ENCODE measurements around the gene PRKCE.

The PRKCE gene

DNA sequence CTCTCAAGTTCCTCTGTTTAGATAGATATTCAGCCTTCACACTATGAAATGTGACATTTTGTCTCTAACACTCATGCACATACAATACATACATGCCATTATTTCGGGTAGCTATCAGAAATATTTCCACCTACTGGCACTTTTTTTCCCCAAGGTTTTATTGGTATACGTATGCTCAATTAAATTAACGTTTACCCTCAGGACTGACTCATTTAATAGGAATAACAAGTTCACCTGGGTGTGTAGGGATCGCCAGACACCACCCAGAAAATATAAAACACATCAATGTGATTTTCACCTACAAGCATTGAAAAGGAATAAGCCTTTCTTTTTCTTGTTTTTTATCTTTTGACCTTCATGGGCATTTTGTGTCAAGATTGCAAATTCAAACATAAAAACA, 507.2 kb downstream of the PRKCE start:
- DNase-seq (ENCODE audit: low read depth in 2 of 2, low spot score in 1 of 2) = no peak

DNA sequence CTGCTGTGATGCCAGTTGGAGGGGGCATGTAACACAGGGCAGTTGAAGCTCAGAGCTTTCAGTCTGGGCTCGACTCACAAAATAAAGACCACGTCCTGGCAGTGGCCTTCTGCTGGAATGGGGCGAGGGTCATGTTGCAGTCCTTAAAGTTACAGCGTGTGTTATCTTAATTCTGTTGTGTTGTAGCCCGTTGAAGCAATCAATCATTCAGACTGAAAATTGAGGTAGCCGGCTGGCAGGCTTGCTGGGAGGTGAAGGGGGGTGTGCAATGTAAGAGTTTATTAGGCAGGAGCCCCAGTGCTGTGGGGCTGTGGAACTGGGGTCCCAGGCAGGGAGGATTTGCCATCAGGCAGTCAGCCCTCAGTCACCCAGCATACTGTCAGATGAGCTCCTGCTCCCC, 508.9 kb downstream of the PRKCE start:
- DNase-seq (ENCODE audit: low read depth in 2 of 2, low spot score in 1 of 2) = no peak

DNA sequence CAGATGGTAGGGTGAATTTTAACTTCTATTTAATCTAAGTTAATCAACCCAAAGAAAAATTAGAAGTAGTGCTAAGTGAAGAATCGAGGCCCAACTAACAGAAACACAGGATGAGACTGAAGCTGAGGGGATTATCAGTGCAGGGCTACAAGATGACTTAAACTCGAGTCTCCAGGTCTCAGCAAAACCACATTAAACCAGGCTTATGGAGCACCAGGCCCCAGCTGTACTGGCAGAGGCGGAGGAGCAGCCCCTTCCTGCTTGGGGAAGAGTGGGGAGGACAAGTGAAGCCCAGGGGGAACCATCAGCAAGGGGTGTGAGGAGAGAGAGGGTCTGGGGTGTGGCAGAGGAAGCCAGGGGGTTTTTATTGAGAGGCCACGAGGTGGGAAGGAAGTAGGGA, 509.8 kb downstream of the PRKCE start:
- DNase-seq (ENCODE audit: low read depth in 2 of 2, low spot score in 1 of 2) = no peak

DNA sequence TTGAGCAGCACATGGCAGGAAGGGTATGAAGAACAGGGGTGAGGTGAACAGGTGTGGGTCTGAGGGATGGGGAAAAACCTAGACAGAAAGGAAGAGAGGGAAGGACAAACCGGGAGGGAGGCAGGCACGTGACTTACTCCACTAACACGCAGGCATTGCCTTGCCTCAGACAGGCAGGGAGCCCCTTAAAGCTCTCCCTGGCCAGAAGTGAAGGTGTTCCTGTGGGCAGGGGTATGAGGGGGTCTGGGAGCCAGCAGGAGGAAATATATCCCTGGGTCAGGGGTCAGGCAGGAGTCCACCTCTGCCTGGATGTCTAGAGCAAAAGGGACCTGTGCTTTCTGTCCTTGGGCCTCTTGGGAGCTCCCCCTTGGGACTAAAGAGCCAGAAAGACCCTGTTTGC, 510.4 kb downstream of the PRKCE start:
- DNase-seq (ENCODE audit: low read depth in 2 of 2, low spot score in 1 of 2) = no peak

DNA sequence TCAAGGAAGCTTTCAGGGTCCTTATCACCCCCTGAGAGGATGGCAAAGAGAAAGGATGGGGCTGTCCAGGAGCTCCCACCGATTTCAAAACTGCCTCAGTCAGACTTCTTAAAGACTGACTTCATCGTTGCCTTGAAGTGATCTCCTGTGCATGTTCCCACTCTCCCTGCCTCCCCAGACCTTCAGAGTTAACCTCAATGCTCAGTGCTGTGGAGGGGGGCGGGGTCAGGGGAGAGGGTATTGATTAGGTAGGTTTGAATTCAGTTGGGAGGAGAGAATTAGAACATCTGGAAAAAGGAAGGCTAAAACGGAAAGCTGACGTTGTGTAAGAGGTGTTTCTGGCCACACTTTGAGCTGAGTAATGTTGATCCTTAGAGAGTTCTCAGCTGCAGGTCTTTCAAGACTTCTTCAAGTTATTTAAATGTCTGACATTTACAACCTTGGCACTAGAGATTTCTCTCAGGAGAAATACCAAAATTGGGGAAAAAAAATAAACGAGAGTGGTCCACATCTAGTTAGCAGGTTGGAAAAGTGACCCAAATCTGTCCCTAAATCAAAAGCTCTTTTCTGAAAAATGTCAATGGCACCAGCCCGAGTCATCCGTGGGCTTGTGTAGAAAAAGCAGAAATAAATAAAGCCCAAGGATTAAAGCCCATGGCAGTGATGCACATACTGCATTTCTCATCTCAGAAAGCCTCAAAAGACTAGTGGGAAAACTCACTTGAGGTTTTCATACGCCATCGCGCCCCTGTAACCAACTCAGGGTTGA, 511.0 kb downstream of the PRKCE start:
- DNase-seq (ENCODE audit: low read depth in 2 of 2, low spot score in 1 of 2) = no peak

DNA sequence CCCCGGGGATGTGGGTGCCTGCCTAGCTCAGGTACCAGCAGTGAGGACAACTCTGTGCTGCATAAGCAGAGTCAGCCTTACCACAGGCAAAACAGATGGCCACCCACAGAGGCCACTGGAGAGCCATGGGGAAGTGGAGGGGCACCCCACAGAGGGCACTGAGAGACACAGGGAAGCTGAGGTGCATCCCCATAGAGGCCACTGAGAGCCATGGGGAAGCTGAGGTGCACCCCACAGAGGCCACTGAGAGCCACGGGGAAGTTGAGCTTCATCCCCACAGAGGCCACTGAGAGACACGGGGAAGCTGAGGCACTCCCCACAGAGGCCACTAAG, 511.6 kb downstream of the PRKCE start:
- DNase-seq (ENCODE audit: low read depth in 2 of 2, low spot score in 1 of 2) = no peak

DNA sequence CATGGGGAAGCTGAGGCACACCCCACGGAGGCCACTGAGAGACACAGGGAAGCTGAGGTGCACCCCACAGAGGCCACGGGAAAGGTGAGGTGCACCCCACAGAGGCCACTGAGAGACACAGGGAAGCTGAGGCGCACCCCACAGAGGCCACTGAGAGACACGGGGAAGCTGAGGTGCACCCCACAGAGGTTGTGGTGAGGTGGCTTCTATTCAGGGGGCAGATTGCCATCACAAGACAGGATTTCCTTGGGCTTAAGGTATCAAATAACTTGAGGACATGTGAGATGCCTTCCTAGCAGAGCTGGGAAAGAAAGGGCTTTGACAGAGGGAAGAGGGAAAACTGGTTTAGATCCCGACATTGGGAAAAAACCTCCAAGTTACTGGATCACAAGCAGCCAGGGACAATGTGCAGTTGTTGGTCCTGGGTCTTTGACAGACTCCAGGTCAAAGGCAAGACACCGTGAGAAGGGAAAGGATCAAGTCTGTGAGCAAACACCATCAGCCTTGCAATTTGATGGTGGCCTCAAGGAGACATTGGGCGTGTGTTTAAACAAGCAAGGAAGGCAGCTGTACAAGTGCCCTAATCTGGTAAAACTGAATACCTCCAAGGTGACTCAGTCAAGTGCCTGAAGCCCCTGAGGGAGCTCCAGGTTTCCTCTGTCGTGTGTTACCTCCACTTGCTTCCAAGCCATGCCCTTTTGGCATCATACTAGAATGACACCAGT, 512.5 kb downstream of the PRKCE start:
- DNase-seq (ENCODE audit: low read depth in 2 of 2, low spot score in 1 of 2) = no peak

DNA sequence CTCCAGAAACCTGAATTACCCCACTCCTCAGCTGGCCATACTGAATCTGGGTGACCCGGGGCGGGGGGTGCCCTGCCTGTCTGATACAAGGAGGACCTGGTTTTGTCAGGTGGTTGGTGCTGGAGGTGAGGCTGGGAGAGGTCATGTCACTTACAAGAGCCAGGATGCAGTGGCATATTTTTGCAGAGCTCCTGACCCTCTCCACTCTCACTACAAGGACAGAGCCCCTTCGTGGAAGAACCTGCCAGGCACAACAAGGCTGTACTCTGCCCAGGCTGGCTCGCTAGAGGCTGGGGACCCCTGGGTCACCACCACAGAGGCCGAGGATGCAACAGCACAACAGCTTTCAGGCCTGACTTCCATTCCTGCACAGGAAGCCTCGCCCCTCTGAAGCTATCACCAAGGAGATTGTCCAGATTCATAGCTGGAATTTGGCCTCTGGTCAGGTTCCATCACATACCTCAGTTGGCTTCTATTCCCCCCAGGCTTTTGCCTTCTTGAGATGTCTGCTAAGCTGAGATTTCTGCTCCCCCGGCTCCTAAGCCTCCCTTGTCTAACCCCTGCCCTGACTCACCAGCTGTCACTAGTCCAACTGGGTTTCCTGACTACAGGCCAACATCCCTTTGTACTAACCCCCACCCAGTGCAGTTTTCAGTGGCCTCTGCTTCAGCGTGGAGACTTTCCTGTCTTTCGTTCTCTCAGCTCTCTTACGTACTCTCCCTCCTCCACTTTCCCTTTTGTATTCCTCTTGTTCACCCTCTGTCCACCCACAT, 513.2 kb downstream of the PRKCE start:
- DNase-seq (ENCODE audit: low read depth in 2 of 2, low spot score in 1 of 2) = no peak

DNA sequence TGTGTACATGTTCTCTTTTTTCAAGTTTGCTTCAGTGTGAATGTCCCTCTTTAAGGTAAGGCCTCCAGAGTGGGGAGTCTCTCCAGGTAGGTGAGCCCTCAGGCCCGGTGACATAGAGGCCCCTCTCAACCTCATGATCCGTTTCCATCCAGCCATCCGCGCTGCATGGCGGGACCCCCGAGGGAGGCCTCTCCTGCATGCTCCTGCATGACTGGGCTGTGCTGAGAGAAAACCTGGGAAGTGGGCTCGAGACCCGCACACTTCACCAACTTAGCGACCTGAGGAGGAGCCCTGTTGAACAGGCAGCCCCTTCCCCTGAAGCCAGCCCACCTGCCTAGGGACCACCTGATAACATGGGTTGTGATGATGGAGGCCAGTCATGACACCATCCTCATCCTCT, 514.4 kb downstream of the PRKCE start:
- no peak for DNase-seq (ENCODE audit: low read depth in 2 of 2, low spot score in 1 of 2)

DNA sequence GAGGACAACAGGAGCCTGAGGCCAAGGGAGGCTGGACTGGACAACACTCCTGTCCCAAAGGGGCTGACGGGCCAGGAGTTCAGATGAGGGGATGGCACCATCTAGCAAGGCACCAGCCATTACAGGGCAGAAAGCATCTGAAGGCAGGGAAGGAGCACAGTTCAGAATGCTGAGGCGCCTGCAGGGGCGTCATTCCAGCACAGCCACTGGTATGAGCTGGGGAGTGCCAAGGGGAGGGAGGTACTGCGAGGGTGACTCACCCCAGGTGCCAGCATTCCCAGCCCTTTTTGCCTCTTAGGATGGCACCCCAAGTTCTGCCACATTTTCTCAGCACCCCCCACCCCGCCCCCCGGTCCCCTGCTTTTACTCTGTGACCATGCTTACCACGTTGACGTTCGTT, 515.9 kb downstream of the PRKCE start:
- DNase-seq (ENCODE audit: low read depth in 2 of 2, low spot score in 1 of 2) = no peak

DNA sequence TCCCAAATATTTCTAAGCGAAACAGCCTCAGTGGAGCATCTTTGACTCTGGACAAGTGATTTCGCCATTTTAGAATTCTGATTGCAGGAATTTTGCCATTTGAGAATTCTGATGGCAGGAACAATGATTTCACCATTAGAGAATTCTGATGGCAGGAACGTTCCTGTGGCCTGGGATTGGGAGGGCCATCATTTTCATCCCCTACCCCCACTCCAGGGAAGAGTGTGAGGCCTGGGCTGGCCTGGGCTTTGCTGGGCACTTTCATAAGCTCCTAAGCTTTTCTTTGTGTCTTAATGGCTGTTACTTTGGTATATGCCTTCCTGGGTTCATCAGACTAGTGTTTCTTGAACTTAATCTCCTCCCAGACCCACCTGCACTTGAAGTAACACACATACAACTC, 516.4 kb downstream of the PRKCE start:
- DNase-seq (ENCODE audit: low read depth in 2 of 2, low spot score in 1 of 2) = no peak

DNA sequence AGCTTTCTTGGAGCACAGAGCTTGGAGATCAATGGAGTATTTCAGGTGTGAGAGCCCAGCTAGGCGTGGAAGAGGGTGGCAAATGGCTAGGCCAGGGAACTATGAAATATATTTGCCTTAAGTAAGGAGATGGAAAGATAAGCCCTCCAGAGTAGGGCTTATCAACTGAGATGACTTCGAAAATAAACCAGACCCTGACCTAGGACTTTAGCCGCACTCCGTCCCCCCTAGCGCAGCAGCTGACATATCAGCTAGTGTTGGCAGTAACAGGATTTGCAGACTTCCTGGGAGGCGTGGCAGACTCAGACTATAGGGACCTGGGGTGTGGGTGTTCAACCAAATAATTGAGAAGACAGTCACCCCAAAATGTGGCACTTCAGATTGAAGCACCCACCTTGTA, 518.0 kb downstream of the PRKCE start:
- DNase-seq (ENCODE audit: low read depth in 2 of 2, low spot score in 1 of 2) = no peak

DNA sequence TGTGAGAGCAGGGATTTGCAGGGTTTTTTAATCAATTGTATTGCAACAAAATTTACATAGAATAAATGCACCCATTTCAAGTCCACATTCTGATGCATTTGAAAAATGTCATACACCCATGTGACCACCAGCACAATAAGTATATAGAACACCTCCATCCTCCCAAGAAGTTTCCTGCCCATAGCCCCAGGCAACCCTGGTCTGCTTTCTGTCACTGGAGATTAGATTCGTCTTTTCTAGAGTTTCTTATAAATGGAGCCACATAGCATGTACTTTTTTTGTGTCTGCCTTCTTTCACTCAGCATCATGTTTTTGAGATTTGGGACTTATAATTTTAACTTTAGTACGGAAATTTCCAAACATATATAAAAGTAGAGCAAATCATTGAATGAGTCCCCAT, 518.6 kb downstream of the PRKCE start:
- no peak for DNase-seq (ENCODE audit: low read depth in 2 of 2, low spot score in 1 of 2)

DNA sequence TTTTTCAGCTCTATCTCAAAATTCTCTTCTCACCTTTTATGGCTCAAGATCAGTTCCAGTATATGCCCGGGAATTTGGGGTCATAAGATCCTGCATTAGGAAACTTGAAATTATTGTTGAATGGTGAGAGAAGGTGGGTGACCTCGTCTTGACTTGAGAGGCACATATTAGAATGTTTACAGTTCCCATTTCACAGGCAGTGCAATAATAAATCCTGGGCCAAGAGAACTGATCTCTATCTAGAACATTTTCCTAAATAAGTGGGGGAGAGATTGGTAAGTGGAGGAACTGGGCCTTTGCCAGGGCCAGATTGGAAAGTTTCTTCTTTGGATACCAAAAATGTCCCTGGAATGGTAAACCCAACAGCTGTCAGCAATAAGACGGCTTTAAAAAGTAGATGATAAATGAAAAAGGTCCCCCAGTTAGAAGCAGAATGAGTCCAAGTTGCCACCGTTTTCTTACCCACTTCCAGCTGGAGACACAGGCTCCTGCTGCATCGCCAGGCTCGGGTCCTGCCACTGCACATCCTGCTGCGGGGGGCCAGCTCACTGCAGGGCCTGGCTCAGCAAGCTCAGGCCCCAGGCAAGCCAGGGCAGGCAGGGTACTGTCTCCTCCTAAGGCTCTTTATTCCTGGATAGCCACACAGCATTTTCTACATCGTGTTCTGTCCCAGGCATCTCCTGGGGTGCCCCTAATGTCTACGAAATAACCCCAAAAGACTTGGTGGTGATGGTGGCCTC, 519.3 kb downstream of the PRKCE start:
- DNase-seq (ENCODE audit: low read depth in 2 of 2, low spot score in 1 of 2) = no peak

DNA sequence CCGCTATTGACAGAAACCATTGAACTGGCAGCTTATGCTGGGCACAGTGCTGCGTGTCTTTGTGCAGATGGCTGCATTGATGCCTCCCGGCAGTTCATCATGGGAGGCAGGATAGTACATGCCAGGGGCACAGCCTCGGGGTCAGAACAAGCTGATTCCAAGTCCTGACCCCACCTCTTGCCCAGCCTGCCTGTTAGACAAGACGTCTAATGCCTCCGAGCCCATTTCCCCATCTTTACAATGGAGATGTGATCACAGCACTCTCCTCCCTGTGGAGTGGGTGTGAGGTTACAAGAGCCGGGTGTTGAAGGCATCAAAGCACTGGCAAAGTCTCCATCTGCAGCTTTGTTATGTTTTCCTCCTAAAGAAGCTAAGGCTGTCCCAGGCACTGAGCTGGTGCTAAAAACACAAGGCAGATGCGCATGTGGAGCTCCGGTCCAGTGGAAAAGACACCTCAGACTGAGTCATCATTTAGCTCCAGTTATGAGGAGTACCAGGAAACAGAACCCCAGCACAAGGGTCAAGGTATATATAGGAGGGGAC, 520.0 kb downstream of the PRKCE start:
- DNase-seq (ENCODE audit: low read depth in 2 of 2, low spot score in 1 of 2) = no peak

DNA sequence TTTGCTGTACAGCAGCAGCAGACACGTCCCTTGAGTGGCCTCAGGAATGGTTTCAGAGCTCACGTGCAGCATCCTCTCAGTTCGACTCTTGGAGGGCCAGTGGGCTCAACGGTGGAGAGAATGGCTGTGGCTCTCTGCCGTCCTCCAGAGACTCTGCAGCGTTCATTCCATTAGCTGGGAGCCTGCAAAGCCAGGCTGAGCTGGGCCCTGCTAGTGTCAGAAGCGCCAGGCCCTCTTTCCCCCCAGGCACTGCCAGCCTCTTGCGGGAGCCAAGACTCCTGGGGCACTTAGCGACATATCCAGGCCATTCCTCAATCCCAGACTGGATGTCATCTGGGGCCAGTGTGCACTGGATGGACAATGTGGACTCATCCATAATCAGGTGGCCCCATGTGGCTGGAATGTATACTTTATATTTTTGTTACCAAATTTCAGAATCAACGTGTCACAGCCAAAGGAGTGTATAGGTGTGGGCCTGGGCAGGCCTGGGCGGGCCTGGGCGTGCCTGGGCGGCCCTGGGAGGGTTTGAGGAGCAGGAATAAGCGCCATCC, 520.6 kb downstream of the PRKCE start:
- DNase-seq (ENCODE audit: low read depth in 2 of 2, low spot score in 1 of 2) = no peak

DNA sequence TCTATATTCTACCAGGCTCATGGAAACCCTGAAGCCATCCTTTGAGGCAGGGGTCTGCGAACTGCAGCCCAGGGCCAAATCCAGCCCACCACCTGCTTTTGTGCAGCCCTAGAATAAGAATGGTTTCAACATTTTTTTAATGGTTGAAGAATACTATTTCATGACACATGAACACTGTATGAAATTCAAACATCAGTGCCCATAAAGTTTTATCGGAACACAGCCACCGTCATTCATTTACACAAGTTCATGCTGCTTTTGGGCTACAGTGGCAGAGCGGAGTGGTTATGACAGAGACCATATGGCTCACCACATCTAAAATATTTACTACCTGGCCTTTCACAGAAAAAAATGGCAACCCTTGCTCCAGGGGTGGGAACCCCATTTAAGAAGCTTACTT, 521.6 kb downstream of the PRKCE start:
- DNase-seq (ENCODE audit: low read depth in 2 of 2, low spot score in 1 of 2) = no peak

DNA sequence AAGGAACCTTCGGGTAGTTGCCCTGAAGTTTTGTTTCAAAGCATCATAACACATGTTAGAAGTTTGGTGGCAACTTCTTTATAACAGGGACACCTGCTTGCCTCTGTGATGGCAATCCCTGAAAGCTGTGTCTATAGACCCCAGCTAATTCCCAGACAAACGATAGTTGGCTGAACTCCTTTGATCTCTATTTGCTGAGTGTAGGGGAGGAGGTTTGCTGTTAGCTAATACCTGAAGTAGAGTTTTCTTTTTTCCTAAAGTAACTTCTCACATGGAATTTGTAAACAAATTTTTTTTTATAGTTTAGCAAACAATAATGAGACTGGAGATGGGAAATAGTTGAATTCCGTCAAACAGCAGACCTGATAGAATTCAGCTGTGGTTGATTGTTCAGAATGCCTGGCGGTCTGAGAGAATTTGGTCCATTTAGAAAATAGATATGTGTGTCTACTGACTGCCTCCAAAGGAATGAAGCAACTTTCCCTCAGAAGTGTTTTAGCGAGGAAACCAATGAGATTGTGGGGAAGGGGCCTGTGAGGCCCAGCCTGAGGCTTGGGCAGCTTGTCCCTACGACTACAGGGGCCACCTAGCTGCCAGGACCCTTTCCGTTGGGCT, 522.3 kb downstream of the PRKCE start:
- DNase-seq (ENCODE audit: low read depth in 2 of 2, low spot score in 1 of 2) = no peak

DNA sequence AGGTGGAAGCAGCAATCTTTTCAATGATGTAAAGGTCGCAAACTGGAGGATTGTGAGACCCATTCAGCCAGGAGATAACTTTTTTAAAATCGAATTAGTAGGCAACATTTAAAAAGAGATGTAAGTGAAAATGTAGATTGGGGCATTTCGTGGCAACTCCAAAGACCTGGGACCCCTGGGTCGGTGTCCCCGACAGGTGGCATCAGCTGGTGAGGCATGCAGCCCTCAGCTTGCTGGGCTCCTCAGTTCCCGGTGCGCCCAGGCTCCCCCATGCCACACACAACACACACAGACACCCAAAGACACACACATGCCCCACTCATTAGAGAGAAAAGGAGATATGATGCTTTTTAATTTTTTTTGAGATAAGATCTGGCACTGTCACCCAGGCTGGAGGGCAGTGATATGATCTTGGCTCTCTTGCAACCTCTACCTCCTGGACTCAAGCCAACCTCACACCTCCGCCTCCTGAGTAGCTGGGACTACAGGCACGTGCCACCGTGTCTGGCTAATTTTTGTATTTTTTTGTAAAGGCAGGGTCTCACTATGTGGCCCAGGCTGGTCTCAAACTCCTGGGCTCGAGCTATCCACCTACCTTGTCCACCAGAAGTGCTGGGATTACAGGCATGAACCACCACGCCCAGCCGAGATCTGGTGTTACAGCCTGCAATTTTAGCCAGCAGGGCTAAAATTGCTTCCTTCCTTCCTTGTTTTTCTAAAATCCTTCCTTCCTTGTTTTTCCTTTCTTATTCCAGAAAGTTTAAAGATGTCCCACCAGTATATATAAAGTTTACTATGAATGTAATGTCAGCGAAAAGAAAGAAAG, 523.1 kb downstream of the PRKCE start:
- no peak for DNase-seq (ENCODE audit: low read depth in 2 of 2, low spot score in 1 of 2)

DNA sequence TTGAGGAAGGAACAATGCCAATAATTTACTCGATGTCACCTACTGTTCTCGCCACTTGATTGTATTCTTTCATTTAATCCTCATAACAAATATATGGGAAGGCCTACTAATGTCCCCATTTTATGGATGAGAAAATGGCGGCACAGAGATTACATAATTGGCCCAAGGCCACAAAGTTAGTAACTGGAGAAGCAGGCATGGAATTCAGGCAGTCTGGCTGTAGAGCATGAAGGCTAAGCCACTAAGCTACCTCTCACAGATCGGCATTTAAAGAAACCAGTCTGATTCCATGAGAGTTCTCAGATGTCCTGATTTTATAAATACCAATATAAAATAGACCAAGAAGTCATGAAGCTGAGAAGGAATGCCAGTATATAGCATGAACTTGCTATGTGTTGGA, 523.9 kb downstream of the PRKCE start:
- DNase-seq (ENCODE audit: low read depth in 2 of 2, low spot score in 1 of 2) = no peak
